HEK293T (cell line): Measurements from ENCODE around the gene KLHDC3.

Experiments
- CTCF ChIA-PET: fragments of 350-600 bp; formaldehyde crosslinking; extraction: SDS; loops from one replicate; lab custom pipeline; 2021; ENCODE audit warnings: antibody characterized with exemption, inconsistent platforms; lab: Yijun Ruan, JAX
- POLR2A ChIA-PET: fragments of 350-600 bp; formaldehyde crosslinking; extraction: SDS; loops from one replicate; lab custom pipeline; 2020; ENCODE audit warnings: antibody characterized with exemption, inconsistent platforms; lab: Yijun Ruan, JAX
- DNase-seq: peaks from one replicate; pipeline ENCODE4 v3.0.0; 2012; ENCODE audit warnings: mixed read lengths; ENCODE audit errors: extremely low spot score
- BHLHE40 ChIP-seq: fragments of 450-650 bp; IDR thresholded peaks from 2 replicates; pipeline ENCODE4 v1.6.1; 2016; ENCODE audit warnings: mild to moderate bottlenecking, moderate library complexity, borderline replicate concordance
- CTBP1 ChIP-seq: fragments of 450-650 bp; IDR thresholded peaks from 2 replicates; pipeline ENCODE4 v1.6.1; 2016; ENCODE audit warnings: borderline replicate concordance
- ELF4 ChIP-seq: fragments of 450-650 bp; IDR thresholded peaks from 2 replicates; pipeline ENCODE4 v1.6.1; 2017; ENCODE audit warnings: antibody characterized with exemption
- FOXA1 ChIP-seq: fragments of 450-650 bp; IDR thresholded peaks from 2 replicates; pipeline ENCODE4 v1.6.1; 2016; ENCODE audit warnings: mild to moderate bottlenecking
- FOXK2 ChIP-seq: fragments of 450-650 bp; IDR thresholded peaks from 2 replicates; pipeline ENCODE4 v1.6.1; 2016; ENCODE audit warnings: mild to moderate bottlenecking
- FOXM1 ChIP-seq: fragments of 450-650 bp; IDR thresholded peaks from 2 replicates; pipeline ENCODE4 v1.6.1; 2017; ENCODE audit warnings: mild to moderate bottlenecking, borderline replicate concordance
- HDGF ChIP-seq: fragments of 450-650 bp; IDR thresholded peaks from 2 replicates; pipeline ENCODE4 v1.6.1; 2017; ENCODE audit warnings: antibody characterized with exemption, borderline replicate concordance
- L3MBTL2 ChIP-seq: fragments of 450-650 bp; conservative IDR thresholded peaks from 2 replicates; pipeline ENCODE4 v1.6.1; 2016; ENCODE audit warnings: mild to moderate bottlenecking
- LEF1 ChIP-seq: fragments of 450-650 bp; IDR thresholded peaks from 2 replicates; pipeline ENCODE4 v1.6.1; 2017; ENCODE audit warnings: mild to moderate bottlenecking, borderline replicate concordance
- NFRKB ChIP-seq: fragments of 450-650 bp; IDR thresholded peaks from 2 replicates; pipeline ENCODE4 v1.6.1; 2016; ENCODE audit warnings: mild to moderate bottlenecking, moderate library complexity
- PKNOX1 ChIP-seq: fragments of 450-650 bp; IDR thresholded peaks from 2 replicates; pipeline ENCODE4 v1.6.1; 2016
- SP1 ChIP-seq: fragments of 450-650 bp; IDR thresholded peaks from 2 replicates; pipeline ENCODE4 v1.6.1; 2017
- SUZ12 ChIP-seq: fragments of 450-650 bp; IDR thresholded peaks from 2 replicates; pipeline ENCODE4 v1.6.1; 2016; ENCODE audit warnings: mild to moderate bottlenecking
- ZNF384 ChIP-seq: fragments of 450-650 bp; IDR thresholded peaks from 2 replicates; pipeline ENCODE4 v1.6.1; 2016

The KLHDC3 gene

DNA sequence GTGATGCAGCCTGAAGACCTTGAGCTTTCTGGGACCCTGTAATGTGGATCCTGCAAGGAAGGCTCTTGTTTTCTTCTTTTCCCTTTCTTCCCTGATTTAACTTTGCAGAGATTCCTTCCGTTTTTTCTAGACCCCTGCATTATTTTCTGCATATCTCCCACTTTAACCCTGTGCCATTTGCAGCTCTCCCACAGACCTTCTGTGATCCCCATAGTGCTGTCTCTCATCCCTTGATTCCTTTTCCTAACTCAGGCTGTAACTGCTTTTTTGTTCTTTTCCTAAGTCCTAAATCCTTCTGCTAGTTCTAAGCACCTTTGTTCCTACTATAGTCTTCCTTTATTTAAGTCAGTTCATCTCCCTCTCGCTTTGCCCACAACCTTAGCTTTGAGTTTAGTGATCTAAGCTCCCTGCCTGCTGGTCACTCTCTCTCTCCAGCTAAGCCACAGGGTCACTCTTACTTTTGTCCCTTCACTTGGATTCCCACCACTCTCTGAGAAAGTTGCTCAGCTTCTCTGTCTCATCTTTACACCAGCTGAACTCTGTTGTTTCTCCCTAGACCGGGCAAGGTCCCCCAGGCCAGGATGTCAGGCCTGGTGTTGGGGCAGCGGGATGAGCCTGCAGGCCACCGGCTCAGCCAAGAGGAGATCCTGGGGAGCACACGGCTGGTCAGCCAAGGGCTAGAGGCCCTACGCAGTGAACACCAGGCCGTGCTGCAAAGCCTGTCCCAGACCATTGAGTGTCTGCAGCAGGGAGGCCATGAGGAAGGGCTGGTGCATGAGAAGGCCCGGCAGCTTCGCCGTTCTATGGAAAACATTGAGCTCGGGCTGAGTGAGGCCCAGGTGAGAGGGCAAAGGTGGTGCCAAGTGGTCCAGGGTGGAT lies 46.9 kb downstream of the KLHDC3 start:
- POLR2A ChIA-PET: interaction anchor here (0.8 to 2.4 kb wide), 5 partner anchors 13 to 77 kb away, joined by 3 to 20 read pairs (median 9); partner anchors contain the start of genes KLHDC3, MEA1 and PPP2R5D
- CTCF ChIA-PET: no interaction called here
- TF ChIP-seq L3MBTL2 (no peak), FOXA1 (no peak), BHLHE40 (no peak), HDGF (no peak), SP1 (no peak), ELF4 (no peak), CTBP1 (no peak), FOXM1 (no peak), NFRKB (no peak), PKNOX1 (no peak), FOXK2 (no peak)
- no peak for DNase-seq

DNA sequence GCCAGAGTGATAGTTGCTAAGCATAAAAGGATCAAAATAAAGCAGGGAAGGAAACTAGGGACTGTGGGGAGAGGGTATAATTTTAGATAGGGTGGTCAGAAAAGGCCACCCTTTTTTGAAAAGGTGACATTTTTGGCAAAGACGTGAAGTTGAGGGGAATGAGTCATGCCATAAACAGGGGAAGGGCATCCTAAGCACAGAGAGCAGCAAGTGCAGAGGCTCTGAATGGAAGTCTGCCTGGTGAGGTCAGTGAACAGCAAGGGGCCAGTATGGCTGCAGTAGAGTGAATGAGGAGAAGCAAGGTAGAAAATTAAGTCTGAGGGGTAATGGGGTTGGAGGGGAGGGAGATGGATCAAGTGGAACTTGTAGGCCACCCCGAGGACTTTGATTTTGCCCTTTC lies 47.8 kb downstream of the KLHDC3 start:
- POLR2A ChIA-PET: no interaction called here
- no peak for TF ChIP-seq NFRKB
- TF ChIP-seq LEF1: no peak
- no peak for TF ChIP-seq PKNOX1

DNA sequence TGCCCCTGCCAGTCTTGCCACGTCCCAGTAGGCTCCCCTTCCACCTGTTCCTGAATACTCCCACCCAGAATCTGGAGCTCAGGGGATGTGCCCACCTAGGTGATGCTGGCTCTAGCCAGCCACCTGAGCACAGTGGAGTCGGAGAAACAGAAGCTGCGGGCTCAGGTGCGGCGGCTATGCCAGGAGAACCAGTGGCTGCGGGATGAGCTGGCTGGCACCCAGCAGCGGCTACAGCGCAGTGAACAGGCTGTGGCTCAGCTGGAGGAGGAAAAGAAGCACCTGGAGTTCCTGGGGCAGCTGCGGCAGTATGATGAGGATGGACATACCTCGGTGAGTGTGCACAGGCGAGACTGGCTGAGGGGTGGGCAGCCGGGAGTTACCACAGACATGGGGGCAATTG lies 48.8 kb downstream of the KLHDC3 start:
- no peak for DNase-seq
- ChIA-PET CTCF (no interaction called here), POLR2A (interaction anchor here (1.0 to 1.7 kb wide), 2 partner anchors 9 to 79 kb away, joined by 4 to 7 read pairs; partner anchors contain the start of genes CUL7 and PPP2R5D)
- TF ChIP-seq FOXK2 (no peak), FOXM1 (no peak), FOXA1 (no peak), ELF4 (no peak)

More for the DNA sequence above, 47.8 kb downstream of the KLHDC3 start:
- CTCF ChIA-PET: no interaction called here
- DNase-seq: no peak

DNA sequence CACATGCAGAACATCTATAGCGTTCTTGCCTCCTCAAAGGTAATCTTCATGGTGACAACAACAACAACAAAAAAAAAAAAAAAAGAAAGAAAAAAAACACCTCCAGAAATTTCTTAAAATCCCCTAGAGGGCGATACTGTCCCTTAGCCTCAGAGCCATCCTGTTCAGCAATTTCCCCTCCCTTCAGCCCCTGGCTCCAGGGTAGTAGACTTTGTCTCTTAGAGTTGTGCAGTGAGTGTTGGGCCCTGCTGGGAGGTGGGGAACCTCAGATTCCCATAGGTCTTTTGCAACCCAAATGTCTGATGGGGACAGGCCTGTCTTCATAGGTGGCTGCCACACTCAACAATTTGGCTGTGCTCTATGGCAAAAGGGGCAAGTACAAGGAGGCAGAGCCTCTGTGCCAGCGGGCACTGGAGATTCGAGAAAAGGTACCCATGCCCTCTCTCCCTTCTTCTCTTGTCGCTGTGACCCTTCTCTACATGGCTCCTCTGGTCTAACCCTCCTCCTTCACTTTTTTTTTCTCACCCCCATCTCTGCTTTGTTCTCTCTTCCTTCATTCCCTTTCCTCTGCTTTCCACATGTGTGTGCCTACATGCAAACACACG lies 56.1 kb downstream of the KLHDC3 start:
- TF ChIP-seq ELF4 (no peak), ZNF384 (peak; percentile 99), SUZ12 (no peak)
- DNase-seq: peak; percentile 67
- ChIA-PET CTCF (interaction anchor here (0.7 to 0.8 kb wide), 2 partner anchors 73 to 74 kb away, joined by 3 to 4 read pairs; no protein-coding TSS in a partner anchor), POLR2A (interaction anchor here (1.2 kb wide), 1 partner anchor 75 kb away, joined by 3 read pairs; no protein-coding TSS in a partner anchor)
